ENCODE measurements around the gene TCEAL3.

- no peak for TF ChIP-seq CTCF (IDR thresholded peaks at IDR 0.05)
- no peak for TF ChIP-seq POLR2A (IDR thresholded peaks at IDR 0.05)
These were observed 51.1 kb downstream of the TCEAL3 start for GRCh38 chrX:103658681-103659433.
